Choroid plexus epithelial cell (primary cell): ENCODE data around the gene HAUS7.

Experiments used
- DNase-seq: peaks from one replicate; pipeline ENCODE4 v3.0.0-alpha.2; 2010; ENCODE audit warnings: low read depth
- H3K4me3 ChIP-seq: 2 replicates; pipeline ENCODE4 v1.5.1; 2011; ENCODE audit warnings: low read depth, mild to moderate bottlenecking, control low read depth, low read length, moderate library complexity
- CTCF ChIP-seq: conservative IDR thresholded peaks from 2 replicates; pipeline ENCODE4 v1.5.1; 2011; ENCODE audit warnings: low read depth, mild to moderate bottlenecking, control low read depth, inconsistent platforms, low read length, moderate library complexity

The HAUS7 gene

GRCh38 chrX:153440556-153441135 lies 29.7 kb downstream of the HAUS7 start:
- no peak for DNase-seq
- no peak for TF ChIP-seq CTCF
- no peak overlapping the region for H3K4me3 ChIP-seq

- no peak for DNase-seq
- H3K4me3 ChIP-seq = no peak overlapping the region
- TF ChIP-seq CTCF = no peak
Measured at GRCh38 chrX:153439977-153440376, 30.4 kb downstream of the HAUS7 start.

- peak; percentile 61 for DNase-seq
- no peak overlapping the region for H3K4me3 ChIP-seq
- peak; percentile 64 for TF ChIP-seq CTCF
Measured at GRCh38 chrX:153438532-153438931, 31.8 kb downstream of the HAUS7 start.

- no peak overlapping the region for H3K4me3 ChIP-seq
- DNase-seq = no peak
- TF ChIP-seq CTCF = no peak
Measured at GRCh38 chrX:153435845-153436244, 34.5 kb downstream of the HAUS7 start.

- H3K4me3 ChIP-seq = no peak overlapping the region
- DNase-seq = no peak
- TF ChIP-seq CTCF = no peak
Measured at GRCh38 chrX:153434801-153435200, 35.6 kb downstream of the HAUS7 start.

GRCh38 chrX:153433781-153434285 lies 36.5 kb downstream of the HAUS7 start:
- no peak overlapping the region for H3K4me3 ChIP-seq
- TF ChIP-seq CTCF = no peak
- DNase-seq = no peak

- no peak for DNase-seq
- H3K4me3 ChIP-seq = no peak overlapping the region
- TF ChIP-seq CTCF = no peak
Measured at GRCh38 chrX:153433161-153433680, 37.2 kb downstream of the HAUS7 start.
